ENCODE data around the gene ATAD2B.

ATAD2B gene

GRCh38 chr2:23813438-23813837, 113.5 kb downstream of the ATAD2B start:
- H4K20me1 ChIP-seq (ENCODE audit: insufficient read depth, low read length), result no peaks in the 10 kb centered on the region
- TF ChIP-seq EZH2phosphoT487 (IDR thresholded peaks at IDR 0.05; ENCODE audit: low read depth), result no peak
- TF ChIP-seq, protein P1, sequence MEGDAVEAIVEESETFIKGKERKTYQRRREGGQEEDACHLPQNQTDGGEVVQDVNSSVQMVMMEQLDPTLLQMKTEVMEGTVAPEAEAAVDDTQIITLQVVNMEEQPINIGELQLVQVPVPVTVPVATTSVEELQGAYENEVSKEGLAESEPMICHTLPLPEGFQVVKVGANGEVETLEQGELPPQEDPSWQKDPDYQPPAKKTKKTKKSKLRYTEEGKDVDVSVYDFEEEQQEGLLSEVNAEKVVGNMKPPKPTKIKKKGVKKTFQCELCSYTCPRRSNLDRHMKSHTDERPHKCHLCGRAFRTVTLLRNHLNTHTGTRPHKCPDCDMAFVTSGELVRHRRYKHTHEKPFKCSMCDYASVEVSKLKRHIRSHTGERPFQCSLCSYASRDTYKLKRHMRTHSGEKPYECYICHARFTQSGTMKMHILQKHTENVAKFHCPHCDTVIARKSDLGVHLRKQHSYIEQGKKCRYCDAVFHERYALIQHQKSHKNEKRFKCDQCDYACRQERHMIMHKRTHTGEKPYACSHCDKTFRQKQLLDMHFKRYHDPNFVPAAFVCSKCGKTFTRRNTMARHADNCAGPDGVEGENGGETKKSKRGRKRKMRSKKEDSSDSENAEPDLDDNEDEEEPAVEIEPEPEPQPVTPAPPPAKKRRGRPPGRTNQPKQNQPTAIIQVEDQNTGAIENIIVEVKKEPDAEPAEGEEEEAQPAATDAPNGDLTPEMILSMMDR (IDR thresholded peaks at IDR 0.05; ENCODE audit: low read depth, low read length), result no peak
- H3K36me3 ChIP-seq (replicated peaks; ENCODE audit: low read depth, low read length), result peaks cover 3% of the 10 kb centered on the region

DNA sequence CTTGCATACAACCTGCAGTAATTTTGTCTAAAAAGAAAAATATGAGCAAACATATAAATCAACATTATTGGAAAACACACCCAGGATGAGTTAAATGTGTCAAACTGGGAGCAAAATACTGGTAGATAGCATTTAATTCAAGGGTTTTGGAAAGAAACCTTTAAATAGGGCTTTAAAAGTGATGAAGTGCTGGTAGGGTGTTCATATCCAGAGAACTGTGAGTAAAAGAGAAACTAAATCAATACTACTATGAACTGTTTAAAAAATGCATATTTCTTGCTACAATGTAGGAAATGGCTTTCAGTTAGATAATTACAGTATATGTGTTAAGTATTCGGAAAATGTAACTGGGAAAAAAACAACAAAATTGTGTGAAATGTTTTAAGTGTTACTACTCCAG, 117.8 kb downstream of the ATAD2B start:
- H3K4me3 ChIP-seq (ENCODE audit: low read length), result no peak overlapping the region
- H3K4me2 ChIP-seq (ENCODE audit: low read length), result peak overlapping the region; percentile 5; the same call in 1 of the 2 replicates
- H3K27ac ChIP-seq (ENCODE audit: low read length), result no peak overlapping the region
- no peaks in the 10 kb centered on the region for H4K20me1 ChIP-seq (ENCODE audit: insufficient read depth, low read length)
- H3K36me3 ChIP-seq (replicated peaks; ENCODE audit: low read depth, low read length), result peaks cover 3% of the 10 kb centered on the region
- no peak overlapping the region for H2AFZ ChIP-seq (ENCODE audit: low read depth, low read length)
- peaks cover 13% of the 10 kb centered on the region for H3K4me1 ChIP-seq (ENCODE audit: low read length)
- H3K27me3 ChIP-seq (ENCODE audit: low read depth, low read length), result no peaks in the 10 kb centered on the region
- H3K9ac ChIP-seq (ENCODE audit: low read length), result no peak overlapping the region
- no peaks in the 10 kb centered on the region for H3K9me3 ChIP-seq (ENCODE audit: insufficient read depth, low read length)
- no peaks in the 10 kb centered on the region for H3K79me2 ChIP-seq (ENCODE audit: low read length)
- TF ChIP-seq EZH2phosphoT487 (IDR thresholded peaks at IDR 0.05; ENCODE audit: low read depth), result no peak
- TF ChIP-seq, protein P1 (IDR thresholded peaks at IDR 0.05; ENCODE audit: low read depth, low read length), result no peak

More at GRCh38 chr2:23813438-23813837, 113.5 kb downstream of the ATAD2B start:
- H3K27me3 ChIP-seq (ENCODE audit: low read depth, low read length), result no peaks in the 10 kb centered on the region
- no peaks in the 10 kb centered on the region for H3K9me3 ChIP-seq (ENCODE audit: insufficient read depth, low read length)
- no peak overlapping the region for H3K4me3 ChIP-seq (ENCODE audit: low read length)
- H3K4me1 ChIP-seq (ENCODE audit: low read length), result peaks cover 13% of the 10 kb centered on the region
- no peaks in the 10 kb centered on the region for H3K79me2 ChIP-seq (ENCODE audit: low read length)
- H3K4me2 ChIP-seq (ENCODE audit: low read length), result no peak overlapping the region
- H2AFZ ChIP-seq (ENCODE audit: low read depth, low read length), result no peak overlapping the region
- H3K9ac ChIP-seq (ENCODE audit: low read length), result no peak overlapping the region
- no peak overlapping the region for H3K27ac ChIP-seq (ENCODE audit: low read length)

GRCh38 chr2:23806665-23807249, 120.2 kb downstream of the ATAD2B start:
- Histone ChIP-seq H3K79me2 (ENCODE audit: low read length) (no peaks in the 10 kb centered on the region), H3K9ac (ENCODE audit: low read length) (no peak overlapping the region), H3K4me1 (ENCODE audit: low read length) (peaks cover 13% of the 10 kb centered on the region), H3K27ac (ENCODE audit: low read length) (no peak overlapping the region), H4K20me1 (ENCODE audit: insufficient read depth, low read length) (no peaks in the 10 kb centered on the region), H2AFZ (ENCODE audit: low read depth, low read length) (no peak overlapping the region), H3K9me3 (ENCODE audit: insufficient read depth, low read length) (no peaks in the 10 kb centered on the region), H3K27me3 (ENCODE audit: low read depth, low read length) (no peaks in the 10 kb centered on the region), H3K36me3 (replicated peaks; ENCODE audit: low read depth, low read length) (peaks cover 3% of the 10 kb centered on the region), H3K4me3 (ENCODE audit: low read length) (no peak overlapping the region), H3K4me2 (ENCODE audit: low read length) (no peak overlapping the region)
- no peak for TF ChIP-seq EZH2phosphoT487 (IDR thresholded peaks at IDR 0.05; ENCODE audit: low read depth)
- TF ChIP-seq, protein P1 (IDR thresholded peaks at IDR 0.05; ENCODE audit: low read depth, low read length), result no peak

- Histone ChIP-seq H3K9ac (ENCODE audit: low read length) (no peak overlapping the region), H3K4me3 (ENCODE audit: low read length) (no peak overlapping the region), H3K79me2 (ENCODE audit: low read length) (no peaks in the 10 kb centered on the region), H3K27me3 (ENCODE audit: low read depth, low read length) (no peaks in the 10 kb centered on the region), H3K4me2 (ENCODE audit: low read length) (no peak overlapping the region), H4K20me1 (ENCODE audit: insufficient read depth, low read length) (no peaks in the 10 kb centered on the region), H3K27ac (ENCODE audit: low read length) (no peak overlapping the region), H3K4me1 (ENCODE audit: low read length) (peaks cover 13% of the 10 kb centered on the region), H3K9me3 (ENCODE audit: insufficient read depth, low read length) (no peaks in the 10 kb centered on the region), H3K36me3 (replicated peaks; ENCODE audit: low read depth, low read length) (peaks cover 3% of the 10 kb centered on the region), H2AFZ (ENCODE audit: low read depth, low read length) (no peak overlapping the region)
- no peak for TF ChIP-seq EZH2phosphoT487 (IDR thresholded peaks at IDR 0.05; ENCODE audit: low read depth)
These were observed 120.7 kb downstream of the ATAD2B start for GRCh38 chr2:23806201-23806600.
